ENCODE data around the gene DCC. TPM values are rescaled to one million over a fixed set of nuclear protein-coding genes. Genes with fewer than 3 reads are reported as not detected.
A peak's percentile ranks its signal among the peaks of the same experiment; 100 is the strongest.

DCC gene
- total and polyA plus RNA-seq, 11 donors = 0.02 TPM; not detected in 10

GRCh38 chr18:52829320-52829719 is 489.3 kb downstream of the DCC start:
- intact Hi-C loops (cut with DNase I) = no loop called here
- Histone ChIP-seq H3K4me1 (peaks cover 0 to 7% (median 0%) of the 10 kb centered on the region in 12 donors), H3K27me3 (no peaks in the 10 kb centered on the region), H3K4me3 (no peak overlapping the region), H3K27ac (no peak overlapping the region), H3K36me3 (no peaks in the 10 kb centered on the region), H3K9me3 (peaks cover 0 to 3% (median 0%) of the 10 kb centered on the region in 12 donors)
- no peak for ATAC-seq
- DNase-seq = no peak
- TF ChIP-seq POLR2A (IDR thresholded peaks at IDR 0.05) = no peak
- TF ChIP-seq, protein P1, sequence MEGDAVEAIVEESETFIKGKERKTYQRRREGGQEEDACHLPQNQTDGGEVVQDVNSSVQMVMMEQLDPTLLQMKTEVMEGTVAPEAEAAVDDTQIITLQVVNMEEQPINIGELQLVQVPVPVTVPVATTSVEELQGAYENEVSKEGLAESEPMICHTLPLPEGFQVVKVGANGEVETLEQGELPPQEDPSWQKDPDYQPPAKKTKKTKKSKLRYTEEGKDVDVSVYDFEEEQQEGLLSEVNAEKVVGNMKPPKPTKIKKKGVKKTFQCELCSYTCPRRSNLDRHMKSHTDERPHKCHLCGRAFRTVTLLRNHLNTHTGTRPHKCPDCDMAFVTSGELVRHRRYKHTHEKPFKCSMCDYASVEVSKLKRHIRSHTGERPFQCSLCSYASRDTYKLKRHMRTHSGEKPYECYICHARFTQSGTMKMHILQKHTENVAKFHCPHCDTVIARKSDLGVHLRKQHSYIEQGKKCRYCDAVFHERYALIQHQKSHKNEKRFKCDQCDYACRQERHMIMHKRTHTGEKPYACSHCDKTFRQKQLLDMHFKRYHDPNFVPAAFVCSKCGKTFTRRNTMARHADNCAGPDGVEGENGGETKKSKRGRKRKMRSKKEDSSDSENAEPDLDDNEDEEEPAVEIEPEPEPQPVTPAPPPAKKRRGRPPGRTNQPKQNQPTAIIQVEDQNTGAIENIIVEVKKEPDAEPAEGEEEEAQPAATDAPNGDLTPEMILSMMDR (IDR thresholded peaks at IDR 0.05) = no peak

- WGBS, 4 donors = 60 to 69% (median 67%) methylated on average over 4 of the region's 4 CpGs
- ATAC-seq = no peak
- no peaks in the 10 kb centered on the region for H3K27me3 ChIP-seq
- no peaks in the 10 kb centered on the region for H3K36me3 ChIP-seq
- DNase-seq = peak in 1 of 5 donors; percentile 33
- peaks cover 0 to 3% (median 0%) of the 10 kb centered on the region in 12 donors for H3K9me3 ChIP-seq
- H3K27ac ChIP-seq = no peak overlapping the region
- intact Hi-C loops (cut with DNase I) = no loop called here
- no peak for TF ChIP-seq POLR2A (IDR thresholded peaks at IDR 0.05)
- TF ChIP-seq, protein P1 (IDR thresholded peaks at IDR 0.05) = no peak
- H3K4me1 ChIP-seq = peaks cover 0 to 7% (median 0%) of the 10 kb centered on the region in 12 donors
- no peak overlapping the region for H3K4me3 ChIP-seq
Observed at GRCh38 chr18:52829876-52830405, 489.9 kb downstream of the DCC start.

- no peaks in the 10 kb centered on the region for H3K27me3 ChIP-seq
- H3K4me1 ChIP-seq = no peaks in the 10 kb centered on the region
- no peak overlapping the region for H3K4me3 ChIP-seq
- intact Hi-C loops (cut with DNase I) = no loop called here
- DNase-seq (no peak), ATAC-seq (no peak)
- TF ChIP-seq POLR2A (IDR thresholded peaks at IDR 0.05) = no peak
- TF ChIP-seq, protein P1 (IDR thresholded peaks at IDR 0.05) = no peak
- H3K36me3 ChIP-seq = no peaks in the 10 kb centered on the region
- no peaks in the 10 kb centered on the region for H3K9me3 ChIP-seq
- no peak overlapping the region for H3K27ac ChIP-seq
Observed at GRCh38 chr18:52844323-52844722, 504.3 kb downstream of the DCC start.

DNA sequence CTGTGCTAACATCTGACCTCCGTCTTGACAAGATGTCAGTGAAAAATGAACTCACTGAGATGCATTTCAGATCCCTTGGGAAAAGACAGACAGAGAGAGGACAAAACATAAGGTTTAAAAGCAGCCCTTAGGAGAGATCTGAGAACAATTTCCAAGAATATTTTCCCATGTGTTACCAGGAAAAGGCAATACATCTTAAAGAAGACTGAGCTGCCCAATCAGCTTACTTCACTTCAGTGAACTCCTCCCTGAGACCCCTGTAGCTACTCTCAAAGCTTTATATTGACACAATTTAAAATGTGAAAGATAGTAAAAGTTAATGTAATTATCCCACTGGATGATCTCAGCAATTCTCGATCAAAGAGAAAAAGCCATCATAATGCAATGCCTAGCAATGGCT is 505.0 kb downstream of the DCC start:
- no peak for TF ChIP-seq POLR2A (IDR thresholded peaks at IDR 0.05)
- TF ChIP-seq, protein P1 (IDR thresholded peaks at IDR 0.05) = no peak
- H3K4me1 ChIP-seq = no peaks in the 10 kb centered on the region
- H3K27me3 ChIP-seq = no peaks in the 10 kb centered on the region
- 59 to 77% (median 67%) methylated on average over 2 of the region's 2 CpGs for WGBS, 4 donors
- intact Hi-C loops (cut with DNase I) = no loop called here
- H3K27ac ChIP-seq = no peak overlapping the region
- no peak for ATAC-seq
- no peaks in the 10 kb centered on the region for H3K9me3 ChIP-seq
- no peak for DNase-seq
- no peaks in the 10 kb centered on the region for H3K36me3 ChIP-seq
- no peak overlapping the region for H3K4me3 ChIP-seq
